Posterior cingulate gyrus (tissue), 11 donors: Measurements from ENCODE around the gene SLC66A2.
A peak's percentile ranks its signal among the peaks of the same experiment; 100 is the strongest.
"Not testable (repeated sequence)": the region's sequence is repeated elsewhere in the genome, so short reads cannot be mapped to it uniquely, and the experiment has no call there.

Source experiments
- DNase-seq, 10 donors: peaks; one replicate each; pipeline versions ENCODE4 v3.0.0 to v3.0.0-alpha.2; 2020 to 2021; ENCODE audit warnings: mixed read lengths in 3 of 10
- intact Hi-C: fragments of 100-400 bp; cut with DNase I; formaldehyde crosslinking; loops from one replicate; pipeline ENCODE4 v1.15.1; 2023

Gene SLC66A2

GRCh38 chr18:79951545-79952455 lies at the start of gene SLC66A2:
Gene SLC66A2, minus strand, starts transcription at chr18:79951653. Its CDS starts 727 bp downstream, at chr18:79950926.
- intact Hi-C loops, result loop anchor here (5.0 kb wide), 1 partner anchor 36 kb away; the partner anchor contains the start of gene TXNL4A
- peak; percentile 85 to 98 (median 94) for DNase-seq

- intact Hi-C loops, result no loop called here
- DNase-seq, result no peak
Observed at GRCh38 chr18:80000877-80001276, 49.4 kb upstream of the SLC66A2 start.

- intact Hi-C loops, DNase-seq: not testable (repeated sequence)
Observed at GRCh38 chr18:79999701-80000100, 48.2 kb upstream of the SLC66A2 start.

- intact Hi-C loops, result no loop called here
Observed at GRCh38 chr18:79991494-79991893, 40.0 kb upstream of the SLC66A2 start.

GRCh38 chr18:79989195-79989497 lies 37.7 kb upstream of the SLC66A2 start:
- DNase-seq, result peak in 1 of 10 donors; percentile 76
- intact Hi-C loops, result loop anchor here (5.0 kb wide), 2 partner anchors 37 to 43 kb away; partner anchors contain the start of genes RBFA and SLC66A2

More at GRCh38 chr18:79991494-79991893, 40.0 kb upstream of the SLC66A2 start:
- no peak for DNase-seq

GRCh38 chr18:79988451-79989194 lies 37.2 kb upstream of the SLC66A2 start, which contains the start of gene TXNL4A:
Gene TXNL4A, minus strand, starts transcription at chr18:79988563. Its CDS starts 171 bp downstream, at chr18:79988392.
- intact Hi-C loops, result loop anchor here (5.0 kb wide), 2 partner anchors 36 to 44 kb away; partner anchors contain the start of genes RBFA and SLC66A2
- DNase-seq, result peak; percentile 73 to 98 (median 85)

GRCh38 chr18:79988071-79988450 lies 36.6 kb upstream of the SLC66A2 start:
- peak in 8 of 10 donors; percentile 42 to 94 (median 54) for DNase-seq

GRCh38 chr18:79987566-79987965 lies 36.1 kb upstream of the SLC66A2 start:
- no peak for DNase-seq
- intact Hi-C loops, result loop anchor here (5.0 kb wide), 2 partner anchors 35 to 45 kb away; partner anchors contain the start of genes RBFA and SLC66A2

More at GRCh38 chr18:79988071-79988450, 36.6 kb upstream of the SLC66A2 start:
- intact Hi-C loops, result loop anchor here (5.0 kb wide), 2 partner anchors 36 to 44 kb away; partner anchors contain the start of genes RBFA and SLC66A2

GRCh38 chr18:79986726-79987125 lies 35.3 kb upstream of the SLC66A2 start:
- DNase-seq, result no peak
- intact Hi-C loops, result loop anchor here (5.0 kb wide), 2 partner anchors 34 to 46 kb away; partner anchors contain the start of genes RBFA and SLC66A2

GRCh38 chr18:79985172-79985571 lies 33.7 kb upstream of the SLC66A2 start:
- no peak for DNase-seq
- intact Hi-C loops, result loop anchor here (5.0 kb wide), 2 partner anchors 33 to 47 kb away; partner anchors contain the start of genes RBFA and SLC66A2

- intact Hi-C loops, result no loop called here
- DNase-seq, result no peak
Observed at GRCh38 chr18:79983793-79984192, 32.3 kb upstream of the SLC66A2 start.

GRCh38 chr18:79983253-79983652 lies 31.8 kb upstream of the SLC66A2 start:
- intact Hi-C loops, result no loop called here
- DNase-seq, result no peak

GRCh38 chr18:79982736-79983135 lies 31.3 kb upstream of the SLC66A2 start:
- peak in 3 of 10 donors; percentile 26 to 89 (median 52) for DNase-seq
- intact Hi-C loops, result no loop called here

GRCh38 chr18:79980585-79980984 lies 29.1 kb upstream of the SLC66A2 start:
- DNase-seq, result no peak
- intact Hi-C loops, result no loop called here

- no peak for DNase-seq
- intact Hi-C loops, result no loop called here
Observed at GRCh38 chr18:79979843-79980242, 28.4 kb upstream of the SLC66A2 start.

- intact Hi-C loops, result no loop called here
- DNase-seq, result peak in 1 of 10 donors; percentile 55
Observed at GRCh38 chr18:79975985-79976680, 24.7 kb upstream of the SLC66A2 start.

- DNase-seq, result no peak
- intact Hi-C loops, result no loop called here
Observed at GRCh38 chr18:79975043-79975442, 23.6 kb upstream of the SLC66A2 start.

- intact Hi-C loops, result no loop called here
- DNase-seq, result no peak
Observed at GRCh38 chr18:79974025-79974654, 22.7 kb upstream of the SLC66A2 start.

GRCh38 chr18:79973517-79973916 lies 22.1 kb upstream of the SLC66A2 start:
- DNase-seq, result peak in 1 of 10 donors; percentile 60
- intact Hi-C loops, result no loop called here
